ENCODE measurements around the gene CLDN14.

The CLDN14 gene

GRCh38 chr21:36512971-36513370 lies 33.0 kb upstream of the CLDN14 start:
- TF ChIP-seq POLR2A (IDR thresholded peaks at IDR 0.05; ENCODE audit: extremely low read depth, insufficient read length) (no peak), MAX (IDR thresholded peaks at IDR 0.05; ENCODE audit: low read depth, low read length) (no peak), CTCF (IDR thresholded peaks at IDR 0.05; ENCODE audit: low read depth, low read length) (no peak), MYC (IDR thresholded peaks at IDR 0.05; ENCODE audit: low read depth, low read length) (no peak)
- no peak for DNase-seq (ENCODE audit: low read depth)
- H3K4me3 ChIP-seq (ENCODE audit: low read depth, low read length), result no peak overlapping the region

GRCh38 chr21:36511484-36512220 lies 31.7 kb upstream of the CLDN14 start:
- no peak for DNase-seq (ENCODE audit: low read depth)
- no peak overlapping the region for H3K4me3 ChIP-seq (ENCODE audit: low read depth, low read length)
- no peak for TF ChIP-seq CTCF (IDR thresholded peaks at IDR 0.05; ENCODE audit: low read depth, low read length)

GRCh38 chr21:36510911-36511310 lies 31.0 kb upstream of the CLDN14 start:
- no peak for TF ChIP-seq POLR2A (IDR thresholded peaks at IDR 0.05; ENCODE audit: extremely low read depth, insufficient read length)
- TF ChIP-seq MAX (IDR thresholded peaks at IDR 0.05; ENCODE audit: low read depth, low read length), result no peak
- TF ChIP-seq CTCF (IDR thresholded peaks at IDR 0.05; ENCODE audit: low read depth, low read length), result no peak
- H3K4me3 ChIP-seq (ENCODE audit: low read depth, low read length), result no peak overlapping the region
- DNase-seq (ENCODE audit: low read depth), result no peak

- TF ChIP-seq MAX (IDR thresholded peaks at IDR 0.05; ENCODE audit: low read depth, low read length) (no peak), CTCF (IDR thresholded peaks at IDR 0.05; ENCODE audit: low read depth, low read length) (no peak), POLR2A (IDR thresholded peaks at IDR 0.05; ENCODE audit: extremely low read depth, insufficient read length) (no peak), MYC (IDR thresholded peaks at IDR 0.05; ENCODE audit: low read depth, low read length) (no peak)
Observed at GRCh38 chr21:36509973-36510664, 30.2 kb upstream of the CLDN14 start.

GRCh38 chr21:36508948-36509347 lies 29.0 kb upstream of the CLDN14 start:
- H3K4me3 ChIP-seq (ENCODE audit: low read depth, low read length), result no peak overlapping the region
- TF ChIP-seq POLR2A (IDR thresholded peaks at IDR 0.05; ENCODE audit: extremely low read depth, insufficient read length) (no peak), CTCF (IDR thresholded peaks at IDR 0.05; ENCODE audit: low read depth, low read length) (no peak), MYC (IDR thresholded peaks at IDR 0.05; ENCODE audit: low read depth, low read length) (no peak)
- DNase-seq (ENCODE audit: low read depth), result no peak

More at GRCh38 chr21:36509973-36510664, 30.2 kb upstream of the CLDN14 start:
- no peak for DNase-seq (ENCODE audit: low read depth)
- no peak overlapping the region for H3K4me3 ChIP-seq (ENCODE audit: low read depth, low read length)

All from NB4 (cell line).